ENCODE measurements around the gene NTRK3.

NTRK3 gene

GRCh38 chr15:88258093-88258641 lies 1.6 kb upstream of the NTRK3 start:
- no peak for DNase-seq (ENCODE audit: low read depth in 1 of 2, low spot score in 1 of 2)

DNA sequence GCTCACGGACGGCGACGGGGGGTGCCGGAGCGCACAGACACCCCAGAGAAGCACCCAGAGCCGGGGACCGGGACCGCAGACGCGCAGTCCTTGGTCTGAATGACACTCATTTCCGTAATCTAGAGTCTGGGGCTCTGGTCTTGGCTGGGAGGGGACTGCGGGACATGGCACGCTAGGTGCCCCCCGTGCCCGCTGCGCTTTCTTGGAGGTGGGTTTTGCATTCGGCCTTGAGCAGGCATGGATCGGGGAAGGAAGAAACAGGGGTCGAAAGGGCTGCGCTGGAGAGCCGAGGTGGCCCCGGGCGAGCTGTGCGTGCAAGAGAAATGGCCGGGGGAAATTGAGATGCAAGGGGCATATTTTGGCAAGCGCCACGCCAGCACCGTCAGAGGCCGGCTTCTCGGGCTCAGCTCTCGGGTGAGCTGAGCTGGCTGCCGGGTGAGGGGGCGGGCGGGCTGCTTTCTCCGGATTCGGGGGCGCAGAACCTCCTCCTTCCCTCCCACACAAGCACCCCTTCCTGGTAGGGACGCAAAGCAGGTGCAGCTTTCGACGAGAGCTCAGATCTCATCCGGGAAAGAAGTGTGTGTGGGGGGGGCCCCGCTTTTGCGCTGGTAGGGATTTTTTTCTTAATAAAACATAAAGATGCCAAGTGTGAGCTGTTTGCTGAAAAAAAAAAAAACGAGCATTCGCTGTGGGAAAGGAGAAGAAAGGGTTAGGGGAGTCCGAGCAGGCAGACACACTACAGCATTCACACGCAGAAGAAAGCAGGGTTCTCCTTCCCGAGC lies 963 bp upstream of the NTRK3 start:
- DNase-seq (ENCODE audit: low read depth in 1 of 2, low spot score in 1 of 2), result no peak

DNA sequence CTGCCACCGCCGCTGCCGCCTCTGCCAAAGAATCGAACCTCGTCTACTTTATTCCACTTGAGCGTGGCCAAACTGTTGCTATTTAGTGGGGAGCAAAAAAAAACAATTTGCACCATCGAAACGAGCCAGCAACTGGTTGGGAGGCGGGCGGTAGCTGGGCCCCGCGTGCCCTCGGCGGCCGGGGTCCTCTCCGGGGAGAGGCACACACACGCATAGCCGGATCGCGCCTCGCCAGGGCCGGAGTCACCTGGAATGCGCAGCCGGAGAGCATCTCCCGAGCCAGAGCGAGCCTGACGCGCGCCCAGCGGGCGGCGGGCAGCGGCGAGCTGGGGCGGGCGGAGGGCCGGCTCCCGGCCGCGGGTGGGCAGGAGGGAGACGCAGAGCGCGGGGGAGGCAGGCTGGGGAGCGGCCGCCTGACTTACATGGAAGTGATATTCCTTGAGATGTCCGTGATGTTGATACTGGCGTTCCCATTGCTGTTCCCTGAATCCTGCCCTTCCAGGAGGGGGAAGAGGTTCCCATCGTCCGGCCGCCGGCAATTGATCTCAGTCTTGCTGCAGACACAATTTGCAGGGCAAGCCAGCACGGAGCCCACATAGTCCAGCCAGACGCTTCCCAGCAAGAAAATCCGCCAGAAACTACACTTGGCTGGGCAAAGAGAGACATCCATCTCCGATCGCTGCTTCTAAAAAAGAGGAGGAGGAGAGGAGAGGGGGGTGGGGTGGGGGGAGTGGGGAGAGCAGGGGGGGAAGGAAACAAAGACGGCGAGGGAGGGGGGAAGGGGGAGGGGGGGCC lies 858 bp downstream of the NTRK3 start:
- no peak for DNase-seq (ENCODE audit: low read depth in 1 of 2, low spot score in 1 of 2)

- no peak for DNase-seq (ENCODE audit: low read depth in 1 of 2, low spot score in 1 of 2)
Observed at GRCh38 chr15:88255087-88255483, 1.5 kb downstream of the NTRK3 start.

GRCh38 chr15:88252441-88252840 lies 4.1 kb downstream of the NTRK3 start:
- DNase-seq (ENCODE audit: low read depth in 1 of 2, low spot score in 1 of 2), result no peak

- DNase-seq (ENCODE audit: low read depth in 1 of 2, low spot score in 1 of 2), result no peak
Observed at GRCh38 chr15:88250826-88251225, 5.7 kb downstream of the NTRK3 start.

GRCh38 chr15:88249220-88249619 lies 7.3 kb downstream of the NTRK3 start:
- no peak for DNase-seq (ENCODE audit: low read depth in 1 of 2, low spot score in 1 of 2)

DNA sequence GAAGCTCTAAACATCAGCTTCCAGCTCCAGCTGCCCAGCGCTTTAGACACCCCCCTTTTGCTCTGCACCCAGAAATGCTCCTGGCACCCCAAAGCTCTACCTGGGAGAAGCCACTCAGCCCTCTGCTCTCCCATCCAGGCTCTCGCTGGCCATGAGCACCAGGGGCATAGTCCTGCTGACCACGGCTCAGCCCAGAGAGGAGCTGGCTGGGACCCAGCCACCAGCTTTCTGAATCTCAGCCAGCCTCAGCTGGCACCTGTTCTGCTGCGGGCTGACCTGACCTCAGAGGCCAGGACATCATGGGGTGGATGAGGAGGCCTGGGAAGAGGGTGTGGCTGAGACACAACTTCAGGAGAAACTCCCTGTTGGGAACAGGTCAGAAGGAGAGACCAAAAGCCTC lies 8.6 kb downstream of the NTRK3 start:
- no peak for DNase-seq (ENCODE audit: low read depth in 1 of 2, low spot score in 1 of 2)

DNA sequence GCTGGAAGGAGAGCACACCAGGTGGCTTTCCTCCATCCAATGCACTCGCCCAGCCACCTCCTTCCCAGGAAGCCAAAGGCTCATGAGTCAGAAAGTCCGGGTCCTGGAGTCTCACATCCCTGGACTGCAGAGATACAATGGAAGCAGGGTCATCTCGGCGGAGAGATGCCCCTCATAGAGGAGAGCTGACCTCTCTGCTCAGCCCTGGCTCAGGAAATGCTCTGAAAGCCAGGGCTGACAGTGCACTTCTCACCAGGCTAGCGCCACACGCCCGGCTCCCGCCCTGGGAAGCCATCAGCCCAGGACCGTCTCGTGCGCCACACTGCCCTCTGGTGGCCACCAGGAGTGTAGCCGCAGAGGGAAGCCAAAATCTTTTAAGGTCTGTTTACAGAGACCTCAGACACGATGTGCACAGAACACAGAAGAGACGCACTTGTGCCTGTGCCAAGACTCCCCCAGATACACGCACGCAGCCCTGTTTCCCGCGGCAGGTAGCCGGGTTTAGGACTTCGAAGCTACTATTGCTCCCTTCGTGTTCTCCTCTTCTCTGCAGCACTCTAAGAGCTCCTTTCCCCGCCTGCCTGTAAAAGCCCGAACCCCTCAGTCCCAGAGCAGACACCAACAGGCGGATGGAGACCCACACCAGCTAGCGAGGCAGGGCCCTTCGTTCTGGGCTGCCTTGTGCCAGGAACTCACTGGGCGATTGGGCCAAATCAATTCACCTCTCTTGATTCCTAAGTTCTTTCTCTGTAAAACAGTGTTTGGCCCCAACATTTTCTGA lies 9.7 kb downstream of the NTRK3 start:
- peak; percentile 43 to 65 for DNase-seq (ENCODE audit: low read depth in 1 of 2, low spot score in 1 of 2)

GRCh38 chr15:88246081-88246480 lies 10.5 kb downstream of the NTRK3 start:
- no peak for DNase-seq (ENCODE audit: low read depth in 1 of 2, low spot score in 1 of 2)

GRCh38 chr15:88243895-88244787 lies 12.4 kb downstream of the NTRK3 start:
- no peak for DNase-seq (ENCODE audit: low read depth in 1 of 2, low spot score in 1 of 2)

DNA sequence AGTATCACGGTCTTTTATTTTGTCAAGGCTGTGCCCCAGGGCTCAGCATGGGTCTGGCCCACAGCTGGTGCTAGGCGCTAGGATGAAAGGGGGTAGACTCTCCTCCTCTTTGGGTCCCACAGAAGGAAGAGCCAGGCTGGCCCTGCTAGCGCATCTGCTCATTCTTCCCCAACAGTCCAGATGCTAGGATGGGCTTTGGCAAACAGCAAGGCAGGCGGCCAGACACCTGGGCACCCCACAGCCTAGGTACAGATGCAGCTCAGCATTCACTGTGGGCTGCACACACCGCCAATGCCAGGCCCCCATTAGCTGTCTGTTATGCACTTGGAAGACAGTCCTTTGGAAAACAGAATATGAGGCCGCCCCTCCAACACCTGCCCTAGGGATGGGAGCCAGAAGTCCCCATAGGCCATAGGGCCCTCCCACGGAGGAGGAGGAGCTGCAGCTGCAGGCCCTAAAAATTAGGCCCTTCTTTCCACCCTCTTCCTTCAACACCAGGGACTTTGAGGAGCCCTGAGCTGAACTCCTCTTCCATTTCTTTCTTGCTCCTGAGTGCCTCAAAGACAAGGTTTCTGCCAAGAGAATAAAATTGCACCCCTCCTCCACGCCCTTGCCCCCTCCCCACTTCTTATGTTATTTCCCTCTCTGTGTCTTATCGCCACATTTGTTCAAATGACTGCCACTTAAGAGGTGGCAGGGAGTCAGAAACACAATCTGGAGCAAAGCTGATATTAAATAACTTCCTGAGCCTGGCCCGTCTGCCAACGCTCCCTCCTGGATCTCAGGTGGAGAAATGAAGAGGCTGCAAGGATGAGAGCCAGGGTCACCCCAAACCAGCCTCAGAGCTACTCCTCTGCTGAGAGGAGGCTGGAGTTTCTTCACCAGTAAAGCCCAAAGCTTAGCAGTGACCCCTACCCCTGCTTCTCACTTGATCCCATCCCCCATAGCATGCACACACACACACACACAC lies 13.7 kb downstream of the NTRK3 start:
- no peak for DNase-seq (ENCODE audit: low read depth in 1 of 2, low spot score in 1 of 2)

GRCh38 chr15:88241461-88241860 lies 15.1 kb downstream of the NTRK3 start:
- no peak for DNase-seq (ENCODE audit: low read depth in 1 of 2, low spot score in 1 of 2)

GRCh38 chr15:88241060-88241459 lies 15.5 kb downstream of the NTRK3 start:
- DNase-seq (ENCODE audit: low read depth in 1 of 2, low spot score in 1 of 2), result no peak

- no peak for DNase-seq (ENCODE audit: low read depth in 1 of 2, low spot score in 1 of 2)
Observed at GRCh38 chr15:88239594-88239993, 16.9 kb downstream of the NTRK3 start.

GRCh38 chr15:88238618-88239430 lies 17.7 kb downstream of the NTRK3 start:
- no peak for DNase-seq (ENCODE audit: low read depth in 1 of 2, low spot score in 1 of 2)

DNA sequence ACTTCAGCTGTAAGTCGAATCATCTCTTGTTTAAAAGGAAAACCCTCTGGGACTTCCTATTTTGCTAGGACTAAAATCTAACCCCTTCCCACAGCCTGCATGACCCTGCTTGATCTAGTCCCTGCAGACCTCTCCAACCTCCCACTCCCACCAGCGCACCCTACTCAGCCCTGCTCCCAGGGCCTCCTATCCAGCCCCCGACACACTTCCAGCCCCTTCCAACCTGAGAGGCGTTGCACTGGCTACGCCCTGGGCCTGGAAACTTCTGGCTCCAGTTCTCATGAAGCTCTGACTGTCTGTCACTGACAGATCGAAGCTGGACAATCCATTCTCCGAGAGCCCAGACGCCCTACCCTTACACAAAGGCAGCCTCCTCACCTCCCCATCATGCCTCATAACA lies 21.8 kb downstream of the NTRK3 start:
- DNase-seq (ENCODE audit: low read depth in 1 of 2, low spot score in 1 of 2), result no peak

GRCh38 chr15:88233921-88234320 lies 22.6 kb downstream of the NTRK3 start:
- DNase-seq (ENCODE audit: low read depth in 1 of 2, low spot score in 1 of 2), result no peak

Data from stimulated activated CD4-positive, alpha-beta T cell treated with anti-CD3 and anti-CD28 coated beads, Interleukin-15, amount 100 ng/mL, for 1 hour (primary cell).